ENCODE results near the gene CFD.
"Not testable (repeated sequence)": the region's sequence is repeated elsewhere in the genome, so short reads cannot be mapped to it uniquely, and the experiment has no call there.

CFD gene

DNA sequence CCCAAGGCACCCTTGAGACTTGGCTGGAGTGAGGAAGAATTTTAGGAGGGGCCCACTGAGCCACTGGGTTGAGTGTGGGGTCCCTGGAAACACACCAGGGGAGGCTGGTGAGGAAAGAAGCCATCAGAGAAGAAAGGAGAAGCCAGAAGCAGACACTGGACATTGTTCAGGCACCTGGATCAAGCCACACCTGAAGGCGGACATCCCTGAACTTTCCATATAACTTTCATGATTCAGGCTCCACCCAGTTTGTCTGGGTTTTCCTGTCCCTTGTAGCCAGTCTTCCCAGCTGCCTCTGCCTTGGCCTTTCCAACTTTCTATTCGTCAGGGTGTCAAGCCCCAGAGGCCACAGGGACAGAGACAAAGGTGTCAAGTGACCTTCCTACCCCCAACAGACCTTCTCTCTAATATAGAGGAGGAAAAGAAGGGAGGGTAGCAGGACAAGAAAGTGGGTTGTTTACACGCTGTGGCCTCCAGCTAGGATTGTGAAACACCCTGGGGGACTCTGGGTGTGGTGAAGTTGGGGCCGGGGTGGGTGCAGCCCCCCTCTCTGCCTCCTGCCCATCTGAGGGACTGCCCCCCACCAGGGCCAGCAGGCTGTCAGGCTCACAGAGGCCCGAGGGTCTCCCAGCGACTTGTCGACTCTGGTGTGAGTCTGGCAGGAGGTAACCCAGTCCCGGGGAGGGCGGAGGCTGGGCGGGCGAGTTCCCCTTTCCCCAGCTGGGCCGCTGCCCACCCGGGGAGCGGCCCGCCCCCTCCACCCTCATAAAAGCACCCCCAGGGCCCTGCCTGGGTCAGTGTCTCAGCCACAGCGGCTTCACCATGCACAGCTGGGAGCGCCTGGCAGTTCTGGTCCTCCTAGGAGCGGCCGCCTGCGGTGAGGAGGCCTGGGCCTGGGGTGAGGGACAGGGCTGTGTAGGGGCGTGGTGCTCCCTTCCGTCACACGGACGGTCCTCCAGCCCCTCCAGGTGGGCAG is at the start of gene CFD:
Gene CFD, plus strand, starts transcription at position 797 of the 976 bp plus-strand sequence. Its CDS starts 26 bp downstream, at position 823.
- DNase-seq = no peak

DNA sequence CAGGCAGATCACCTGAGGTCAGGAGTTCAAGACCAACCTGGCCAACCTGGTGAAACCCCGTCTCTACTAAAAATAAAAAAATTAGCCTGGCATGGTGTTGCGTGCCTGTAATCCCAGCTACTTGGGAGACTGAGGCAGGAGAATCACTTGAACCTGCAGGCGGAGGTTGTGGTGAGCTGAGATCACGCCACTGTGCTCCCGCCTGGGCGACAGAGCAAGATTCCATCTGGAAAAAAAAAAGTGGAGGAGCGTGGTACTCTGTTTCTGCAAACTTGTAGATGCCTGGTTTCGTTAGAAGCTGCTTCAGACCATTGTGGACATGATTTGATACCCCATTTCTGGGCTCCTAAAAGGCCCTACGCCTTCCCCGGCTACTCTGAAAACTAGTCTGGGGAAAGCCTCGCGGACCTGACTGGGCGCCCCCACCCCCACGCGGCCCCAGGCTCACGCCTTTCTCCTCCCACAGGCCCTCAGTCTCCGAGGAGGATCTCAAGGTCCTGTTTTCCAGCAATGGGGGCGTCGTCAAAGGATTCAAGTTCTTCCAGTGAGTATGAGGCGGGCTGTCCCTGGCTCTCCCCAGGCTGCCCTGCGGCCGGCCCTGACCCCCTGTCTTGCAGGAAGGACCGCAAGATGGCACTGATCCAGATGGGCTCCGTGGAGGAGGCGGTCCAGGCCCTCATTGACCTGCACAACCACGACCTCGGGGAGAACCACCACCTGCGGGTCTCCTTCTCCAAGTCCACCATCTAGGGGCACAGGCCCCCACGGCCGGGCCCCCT is 49.2 kb upstream of the CFD start:
- DNase-seq = no peak

DNA sequence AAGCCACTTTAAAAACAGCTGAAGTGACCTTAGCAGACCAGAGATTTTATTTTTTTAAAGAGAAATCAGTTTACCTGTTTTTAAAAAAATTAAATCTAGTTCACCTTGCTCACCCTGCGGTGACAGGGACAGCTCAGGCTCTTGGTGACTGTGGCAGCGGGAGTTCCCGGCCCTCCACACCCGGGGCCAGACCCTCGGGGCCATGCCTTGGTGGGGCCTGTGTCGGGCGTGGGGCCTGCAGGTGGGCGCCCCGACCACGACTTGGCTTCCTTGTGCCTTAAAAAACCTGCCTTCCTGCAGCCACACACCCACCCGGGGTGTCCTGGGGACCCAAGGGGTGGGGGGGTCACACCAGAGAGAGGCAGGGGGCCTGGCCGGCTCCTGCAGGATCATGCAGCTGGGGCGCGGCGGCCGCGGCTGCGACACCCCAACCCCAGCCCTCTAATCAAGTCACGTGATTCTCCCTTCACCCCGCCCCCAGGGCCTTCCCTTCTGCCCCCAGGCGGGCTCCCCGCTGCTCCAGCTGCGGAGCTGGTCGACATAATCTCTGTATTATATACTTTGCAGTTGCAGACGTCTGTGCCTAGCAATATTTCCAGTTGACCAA is 48.5 kb upstream of the CFD start:
- DNase-seq = no peak

DNA sequence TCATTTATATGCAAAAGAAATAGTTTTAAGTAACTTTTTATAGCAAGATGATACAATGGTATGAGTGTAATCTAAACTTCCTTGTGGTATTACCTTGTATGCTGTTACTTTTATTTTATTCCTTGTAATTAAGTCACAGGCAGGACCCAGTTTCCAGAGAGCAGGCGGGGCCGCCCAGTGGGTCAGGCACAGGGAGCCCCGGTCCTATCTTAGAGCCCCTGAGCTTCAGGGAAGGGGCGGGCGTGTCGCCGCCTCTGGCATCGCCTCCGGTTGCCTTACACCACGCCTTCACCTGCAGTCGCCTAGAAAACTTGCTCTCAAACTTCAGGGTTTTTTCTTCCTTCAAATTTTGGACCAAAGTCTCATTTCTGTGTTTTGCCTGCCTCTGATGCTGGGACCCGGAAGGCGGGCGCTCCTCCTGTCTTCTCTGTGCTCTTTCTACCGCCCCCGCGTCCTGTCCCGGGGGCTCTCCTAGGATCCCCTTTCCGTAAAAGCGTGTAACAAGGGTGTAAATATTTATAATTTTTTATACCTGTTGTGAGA is 47.9 kb upstream of the CFD start:
- no peak for DNase-seq

DNA sequence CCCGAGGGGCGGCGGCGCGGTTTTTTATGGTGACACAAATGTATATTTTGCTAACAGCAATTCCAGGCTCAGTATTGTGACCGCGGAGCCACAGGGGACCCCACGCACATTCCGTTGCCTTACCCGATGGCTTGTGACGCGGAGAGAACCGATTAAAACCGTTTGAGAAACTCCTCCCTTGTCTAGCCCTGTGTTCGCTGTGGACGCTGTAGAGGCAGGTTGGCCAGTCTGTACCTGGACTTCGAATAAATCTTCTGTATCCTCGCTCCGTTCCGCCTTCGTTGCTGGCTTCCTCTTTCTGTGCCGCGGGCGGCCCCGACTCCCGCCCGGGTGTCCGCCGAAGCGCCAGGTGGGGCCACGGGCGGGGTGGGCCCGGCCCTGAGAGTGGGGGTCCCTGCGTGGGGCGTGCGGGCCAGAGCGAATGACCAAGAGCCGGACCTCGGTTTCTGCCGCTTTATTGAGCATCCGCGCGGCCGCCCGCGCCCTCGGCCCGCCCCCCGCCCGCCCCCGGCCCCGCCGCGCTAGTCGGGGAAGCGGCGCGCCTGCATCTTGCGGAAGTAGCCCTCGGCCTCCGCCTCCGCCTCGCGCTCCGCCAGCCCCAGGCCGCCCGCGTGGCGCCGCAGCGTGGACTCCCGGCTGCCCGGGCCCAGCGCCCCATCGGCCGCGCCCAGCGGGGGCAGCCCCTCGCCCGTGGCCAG is 47.3 kb upstream of the CFD start:
- no peak for DNase-seq

DNA sequence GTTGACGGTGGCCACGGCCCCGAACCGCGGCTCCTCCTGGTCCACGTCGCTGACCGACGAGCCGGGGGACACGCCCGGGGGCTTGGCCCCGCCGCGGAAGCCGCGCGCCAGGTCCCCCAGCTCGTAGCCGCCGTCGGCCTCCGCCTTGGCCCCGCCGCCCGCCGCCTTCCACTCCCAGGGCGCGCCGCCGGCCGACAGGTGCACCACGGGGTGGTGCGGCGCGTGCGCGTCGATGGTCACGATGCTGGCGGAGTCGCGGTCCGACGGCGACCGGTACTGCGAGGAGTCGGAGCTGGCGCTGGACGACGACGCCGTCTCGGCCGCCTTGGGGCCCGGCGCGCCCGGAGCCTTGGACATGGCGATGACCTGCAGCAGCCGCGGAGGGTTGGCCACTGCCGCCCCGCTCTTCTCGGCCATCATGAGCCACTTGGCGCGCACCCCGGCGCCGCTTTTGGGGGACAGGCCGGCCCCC is 46.7 kb upstream of the CFD start:
- DNase-seq = no peak

DNA sequence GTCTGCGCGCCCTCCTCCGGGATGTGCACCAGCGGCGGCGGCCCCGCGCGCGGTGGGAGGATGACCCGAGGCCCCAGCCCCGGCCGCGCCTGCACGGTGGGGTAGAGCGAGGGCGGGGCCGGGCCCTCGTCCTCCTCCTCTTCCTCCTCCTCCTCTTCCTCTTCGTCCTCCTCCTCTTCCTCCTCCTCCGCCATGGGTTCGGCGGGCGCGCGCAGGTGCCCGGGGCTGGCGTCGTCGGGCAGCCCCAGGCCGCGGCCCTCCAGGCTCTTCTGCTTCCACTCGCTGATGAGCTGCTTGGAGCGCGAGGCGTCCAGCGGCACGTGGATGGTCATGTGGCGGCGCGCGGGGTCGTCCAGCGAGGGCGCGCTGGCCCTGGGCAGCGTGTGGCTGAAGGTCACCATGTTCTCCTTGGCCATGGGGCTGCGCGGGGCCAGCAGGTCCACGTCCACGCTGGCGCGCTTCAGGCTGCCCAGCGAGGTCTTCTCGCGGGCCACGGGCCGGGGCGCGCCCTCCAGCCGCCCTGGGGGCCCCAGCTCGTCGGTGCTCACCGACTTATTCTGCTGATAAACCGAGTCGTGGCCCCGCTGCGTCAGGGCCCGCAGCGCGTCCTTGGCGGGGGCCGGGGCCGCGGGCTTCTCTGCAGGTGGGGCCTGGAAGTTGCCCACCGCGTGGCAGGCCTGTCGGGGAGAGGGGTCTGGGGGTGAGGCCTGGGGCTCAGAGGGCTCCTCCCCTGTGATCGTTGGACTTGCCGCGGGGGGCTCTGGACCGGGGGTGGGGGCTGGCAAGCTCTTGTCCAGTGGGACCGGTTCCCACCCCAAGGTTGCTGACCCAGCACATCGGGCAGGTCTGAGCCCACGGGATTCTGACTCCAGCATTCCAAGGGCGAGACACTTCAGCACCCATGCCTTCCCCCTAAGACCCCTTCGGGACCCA is 46.0 kb upstream of the CFD start:
- DNase-seq = no peak

DNA sequence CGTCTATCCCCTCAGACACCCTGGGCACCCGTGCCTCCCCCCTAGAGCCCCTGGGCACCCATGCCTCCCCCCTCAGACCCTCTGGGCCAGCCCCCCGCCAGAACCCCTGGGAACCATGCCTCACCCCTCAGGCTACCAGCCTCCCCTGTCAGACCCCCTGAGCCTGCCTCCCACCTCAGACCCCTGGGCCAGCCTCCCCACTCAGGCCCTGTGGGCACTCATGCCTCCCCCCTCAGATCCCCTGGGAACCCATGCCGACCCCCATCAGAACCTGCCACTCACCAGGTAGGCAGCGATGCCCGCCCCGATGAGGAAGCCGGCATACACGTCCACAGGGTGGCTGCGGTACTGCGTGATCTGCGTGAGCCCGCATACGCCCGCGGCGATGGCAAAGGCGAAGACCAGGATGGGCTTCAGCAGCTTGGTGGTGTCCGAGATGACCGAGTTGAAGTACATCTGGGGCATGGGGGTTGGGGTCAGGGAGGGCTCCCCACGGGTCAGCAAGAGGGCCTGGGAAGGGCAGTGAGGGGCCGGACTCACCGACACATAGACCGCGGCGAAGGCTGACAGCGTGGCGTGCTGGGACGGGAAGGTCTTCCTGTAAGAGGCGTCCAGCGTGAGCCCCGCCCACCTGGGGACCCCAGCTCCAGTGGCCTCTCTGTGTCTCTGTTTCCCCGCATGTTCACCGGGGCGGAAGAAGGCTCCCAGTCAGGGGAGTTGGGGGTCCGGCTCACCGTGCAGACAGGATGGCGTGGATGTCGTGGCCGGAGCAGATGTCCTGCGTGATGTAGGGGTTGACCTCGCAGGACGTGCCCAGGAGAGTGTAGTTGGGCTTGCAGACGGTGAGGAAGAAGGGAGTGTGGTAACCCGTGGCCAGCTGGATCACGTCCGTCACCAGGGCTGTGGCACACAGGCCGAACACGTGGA is 45.0 kb upstream of the CFD start:
- no peak for DNase-seq

DNA sequence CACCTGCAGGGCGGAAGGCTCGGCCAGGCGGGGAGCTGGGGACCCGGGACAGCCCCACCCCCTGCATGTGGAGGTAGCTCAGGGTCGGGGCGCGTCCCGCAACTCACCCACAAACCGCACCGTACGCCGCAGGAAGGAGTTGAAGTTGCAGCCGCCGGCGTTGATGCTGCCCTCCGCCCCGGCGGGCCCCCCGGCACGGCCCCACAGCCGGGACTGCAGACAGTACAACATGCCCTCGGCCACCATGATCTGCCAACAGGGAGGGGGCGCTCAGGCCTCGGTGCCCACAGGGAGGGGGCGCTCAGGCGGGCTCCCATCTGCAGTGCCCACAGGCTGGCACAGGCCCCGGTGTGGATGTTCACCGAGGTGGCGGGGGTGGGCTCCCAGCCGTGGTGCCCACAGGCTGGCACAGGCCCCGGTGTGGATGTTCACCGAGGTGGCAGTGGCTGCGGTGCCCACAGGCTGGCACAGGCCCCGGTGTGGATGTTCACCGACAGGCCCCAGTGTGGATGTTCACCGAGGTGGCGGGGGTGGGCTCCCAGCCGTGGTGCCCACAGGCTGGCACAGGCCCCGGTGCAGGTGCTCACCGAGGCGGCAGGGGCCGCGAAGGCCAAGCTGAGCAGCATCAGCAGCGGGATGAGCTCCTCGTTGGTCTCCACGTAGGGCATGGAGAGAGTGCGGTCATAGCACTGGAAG is 44.2 kb upstream of the CFD start:
- no peak for DNase-seq

DNA sequence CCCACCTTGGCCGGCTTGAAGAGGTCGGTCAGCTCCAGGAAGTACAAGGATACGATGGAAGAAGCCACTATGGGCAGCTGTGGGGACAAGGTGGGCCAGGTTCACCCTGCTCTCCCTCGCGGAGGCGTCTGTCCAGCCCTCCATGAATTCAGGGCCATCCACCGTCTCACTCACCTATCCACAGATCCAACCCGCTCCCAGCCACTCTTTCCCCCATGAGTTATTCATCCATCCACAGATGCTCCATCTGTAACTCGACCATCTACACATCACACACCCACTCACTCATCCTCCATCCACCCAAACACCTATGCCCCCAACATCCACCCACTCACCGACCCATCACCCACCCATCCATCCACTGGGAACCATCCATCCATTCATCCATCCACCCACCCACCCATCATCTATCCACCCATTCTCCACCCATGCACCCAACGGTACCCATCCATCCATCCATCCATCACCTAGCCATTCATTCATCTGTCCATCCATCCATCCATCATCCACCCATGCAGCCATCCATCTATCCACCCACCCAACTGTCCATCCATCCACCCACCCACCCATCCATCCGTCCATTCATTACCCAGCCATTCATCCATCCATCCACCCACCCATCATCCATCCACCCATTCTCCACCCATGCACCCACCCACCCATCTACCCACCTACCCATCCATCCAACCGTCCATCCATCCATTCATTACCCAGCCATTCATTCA is 43.5 kb upstream of the CFD start:
- DNase-seq = no peak

DNA sequence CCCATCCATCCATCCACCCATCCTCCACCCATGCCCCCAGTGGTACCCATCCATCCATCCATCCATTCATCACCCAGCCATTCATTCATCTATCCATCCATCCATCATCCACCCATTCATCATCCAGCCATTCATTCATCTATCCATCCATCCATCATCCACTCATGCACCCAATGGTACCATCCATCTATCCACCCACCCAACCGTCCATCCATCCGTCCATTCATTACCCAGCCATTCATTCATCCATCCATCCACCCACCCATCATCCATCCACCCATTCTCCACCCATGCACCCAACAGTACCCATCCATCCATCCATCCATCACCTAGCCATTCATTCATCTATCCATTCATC is 43.0 kb upstream of the CFD start:
- no peak for DNase-seq

DNA sequence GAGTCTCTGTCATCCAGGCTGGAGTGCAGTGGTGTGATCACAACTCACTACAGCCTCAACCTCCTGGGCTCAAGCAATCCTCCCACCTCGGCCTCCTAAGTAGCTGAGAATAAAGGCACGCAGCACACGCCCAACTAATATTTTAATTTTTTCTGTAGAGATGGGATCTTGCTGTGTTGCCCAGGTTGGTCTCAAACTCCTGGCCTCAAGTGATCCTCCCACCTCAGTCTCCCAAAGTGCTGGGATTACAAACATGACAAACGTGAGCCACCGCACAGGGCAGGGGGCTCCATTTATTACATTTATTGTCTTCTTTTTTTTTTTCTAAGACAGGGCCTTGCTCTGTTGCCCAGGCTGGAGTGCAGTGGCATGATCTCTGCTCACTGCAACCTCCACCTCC is 39.3 kb upstream of the CFD start:
- DNase-seq = not testable (repeated sequence)

DNA sequence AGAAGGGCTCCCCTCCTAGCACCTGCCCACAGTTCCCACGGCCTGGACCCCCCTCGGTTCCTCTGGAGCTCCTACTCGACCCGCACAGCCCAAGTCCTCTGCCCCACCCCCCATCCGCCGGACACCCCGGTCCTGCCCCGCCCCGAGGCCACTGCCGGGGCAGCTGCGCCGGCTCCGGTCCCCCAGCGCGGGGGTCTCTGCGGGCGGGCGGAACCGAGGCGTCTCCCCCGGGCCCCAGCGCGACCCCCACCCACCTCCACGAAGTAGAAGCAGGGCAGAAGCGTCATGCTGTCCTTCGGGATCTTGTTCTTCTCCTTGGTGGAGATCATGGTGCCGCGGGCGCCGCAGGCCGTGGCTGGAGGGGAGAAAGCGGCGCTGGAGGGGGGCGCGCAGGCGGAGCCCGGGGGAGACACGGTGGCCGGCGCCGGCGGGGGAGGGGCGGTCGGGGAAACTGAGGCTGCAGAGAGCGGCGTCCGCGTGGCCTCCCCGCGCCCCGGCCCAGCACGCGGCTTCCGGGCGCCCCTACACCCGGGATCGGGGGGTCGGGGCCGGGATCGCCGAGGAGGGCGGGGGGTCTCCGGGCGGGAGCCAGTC is 38.1 kb upstream of the CFD start:
- DNase-seq = no peak

DNA sequence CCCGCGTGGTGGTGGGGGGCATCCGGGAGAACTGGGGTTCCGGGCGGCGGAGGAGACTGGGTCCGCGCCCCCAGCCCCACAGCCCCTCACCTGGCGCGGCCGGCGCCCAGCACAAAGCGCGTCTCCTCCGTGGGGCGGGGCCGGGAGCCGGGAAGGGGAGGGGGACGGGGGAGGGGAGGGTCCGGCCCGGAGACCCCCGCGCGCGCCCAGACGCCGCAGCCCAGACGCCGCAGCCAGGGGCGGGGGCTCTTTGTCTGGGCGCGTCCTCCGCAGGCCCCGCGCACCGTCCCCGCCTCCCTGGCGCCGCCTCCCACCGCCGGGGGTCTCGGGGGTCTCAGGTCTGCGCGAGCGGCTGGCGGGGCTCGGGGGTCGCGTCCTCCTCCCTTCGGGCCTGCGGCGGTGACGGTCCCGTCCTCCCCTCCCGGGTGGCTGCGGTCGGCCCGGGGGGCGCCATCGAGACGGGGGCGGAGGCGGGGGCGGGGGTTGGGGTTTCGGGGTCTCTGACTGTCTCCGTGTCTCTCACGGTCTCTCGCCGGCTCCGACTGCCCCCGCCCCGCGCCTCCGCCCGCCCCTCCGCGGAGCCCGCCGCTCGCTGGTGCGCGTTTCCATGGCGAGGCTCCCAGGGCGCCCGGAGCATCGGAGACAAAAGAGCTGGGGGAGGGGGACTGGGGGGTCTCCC is 37.5 kb upstream of the CFD start, which contains the start of gene PLPPR3:
Gene PLPPR3, minus strand, starts transcription at position 131 of the 679 bp plus-strand sequence. CDS start 396 bp downstream, outside the sequence.
- DNase-seq = no peak

DNA sequence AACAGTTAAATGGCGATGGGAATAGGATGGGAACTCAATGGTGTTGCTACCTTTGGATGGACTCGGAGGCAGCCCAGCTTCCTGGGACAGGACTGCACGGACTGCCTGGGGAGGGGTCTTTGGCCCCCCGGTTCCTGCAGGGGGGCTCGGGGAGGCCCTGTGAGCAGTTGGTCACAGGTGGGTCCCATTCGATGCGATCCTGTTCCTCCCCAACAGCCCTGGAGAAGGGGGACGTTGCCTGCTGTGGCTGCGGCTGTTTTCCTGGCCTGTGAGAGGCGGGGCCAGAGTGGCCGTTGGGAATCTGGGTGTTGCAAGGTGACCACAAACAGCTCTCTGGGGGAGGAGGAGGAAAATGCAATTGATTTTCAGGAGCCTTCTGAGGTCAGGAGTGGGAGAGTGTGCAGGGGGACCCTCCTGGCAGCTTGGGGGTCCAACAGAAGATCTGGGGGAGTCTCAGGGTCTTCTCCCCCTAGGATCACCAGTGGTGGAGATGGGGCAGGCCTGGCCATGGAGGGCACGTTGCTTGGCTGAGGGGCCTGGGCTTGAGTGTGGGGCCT is 35.8 kb upstream of the CFD start:
- DNase-seq = no peak

DNA sequence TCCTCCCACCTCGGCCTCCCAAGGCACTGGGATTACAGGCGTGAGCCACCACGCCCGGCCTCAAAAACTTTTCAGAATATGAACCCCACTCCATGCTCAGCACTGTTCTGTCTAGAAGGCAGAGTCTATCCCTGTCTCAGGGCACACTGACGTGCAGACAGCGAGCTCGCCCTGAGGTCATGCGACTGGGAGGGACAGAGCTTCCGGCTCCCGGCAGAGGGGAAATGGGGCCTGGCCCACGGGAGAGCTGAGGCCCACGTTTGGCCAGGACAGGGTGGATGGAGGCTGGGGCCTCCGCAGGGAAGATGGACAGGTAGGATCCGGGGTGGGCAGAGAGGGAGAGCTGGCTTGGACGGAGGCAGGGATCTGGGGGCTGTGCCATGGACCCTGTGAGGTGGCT is 34.6 kb upstream of the CFD start:
- no peak for DNase-seq

DNA sequence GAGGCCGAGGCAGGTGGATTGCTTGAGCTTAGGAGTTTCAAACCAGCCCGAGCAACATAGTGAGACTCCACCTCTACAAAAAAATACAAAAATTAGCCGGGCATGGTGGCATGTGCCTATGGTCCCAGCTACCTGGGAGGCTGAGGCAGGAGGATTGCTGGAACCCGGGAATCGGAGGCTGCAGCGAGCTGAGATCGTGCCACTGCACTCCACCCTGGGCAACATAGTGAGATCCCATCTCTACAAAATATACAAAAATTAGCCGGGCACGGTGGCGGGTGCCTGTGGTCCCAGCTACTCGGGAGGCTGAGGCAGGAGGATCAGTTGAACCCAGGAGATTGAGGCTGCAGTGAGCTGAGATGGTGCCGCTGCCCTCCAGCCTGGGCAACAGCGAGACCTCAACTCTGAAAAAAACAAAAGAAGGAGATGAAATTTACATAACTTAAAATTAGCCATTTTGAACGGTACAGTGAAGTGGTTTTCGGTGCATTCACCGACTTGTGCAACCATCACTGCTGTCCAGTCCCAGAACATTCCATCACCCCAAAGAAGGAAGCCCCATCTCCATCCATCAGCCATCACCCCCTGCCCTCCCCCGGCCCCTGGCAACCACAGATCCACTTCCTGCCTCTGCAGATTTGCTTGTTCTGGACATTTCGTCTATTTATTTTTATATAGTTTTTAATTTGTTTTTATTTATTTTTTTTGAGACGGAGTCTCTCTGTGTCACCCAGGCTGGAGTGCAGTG is 33.4 kb upstream of the CFD start:
- no peak for DNase-seq
